ENCODE results near the gene STUB1. TPM values are rescaled to one million over a fixed set of nuclear protein-coding genes. Genes with fewer than 3 reads are reported as not detected.
"Not testable (repeated sequence)": the region's sequence is repeated elsewhere in the genome, so short reads cannot be mapped to it uniquely, and the experiment has no call there.

Gene STUB1
- total RNA-seq, 1 donor from 2014 or later = 118 TPM

GRCh38 chr16:678858-679813 is 1.1 kb upstream of the STUB1 start:
- DNase-seq (ENCODE audit: low spot score) = peak; percentile 77

- DNase-seq (ENCODE audit: low spot score) = no peak
Measured at GRCh38 chr16:680625-680945, 375 bp downstream of the STUB1 start.

GRCh38 chr16:680967-681745 is 946 bp downstream of the STUB1 start:
- no peak for DNase-seq (ENCODE audit: low spot score)

- no peak for DNase-seq (ENCODE audit: low spot score)
Measured at GRCh38 chr16:681746-682427, 1.7 kb downstream of the STUB1 start.

GRCh38 chr16:682493-683395 is 2.5 kb downstream of the STUB1 start:
- DNase-seq (ENCODE audit: low spot score) = no peak

- DNase-seq (ENCODE audit: low spot score) = no peak
Measured at GRCh38 chr16:683396-684070, 3.3 kb downstream of the STUB1 start.

- peak; percentile 96 for DNase-seq (ENCODE audit: low spot score)
Measured at GRCh38 chr16:684071-684794, 4.0 kb downstream of the STUB1 start, which contains the start of gene JMJD8. Gene JMJD8, minus strand, starts transcription at chr16:684334. Its CDS starts 15 bp downstream, at chr16:684319.

GRCh38 chr16:684961-685696 is 4.9 kb downstream of the STUB1 start:
- DNase-seq (ENCODE audit: low spot score) = no peak

GRCh38 chr16:685967-686366 is 5.8 kb downstream of the STUB1 start:
- DNase-seq (ENCODE audit: low spot score) = no peak

GRCh38 chr16:686459-687260 is 6.5 kb downstream of the STUB1 start:
- no peak for DNase-seq (ENCODE audit: low spot score)

- DNase-seq (ENCODE audit: low spot score) = no peak
Measured at GRCh38 chr16:687499-687898, 7.3 kb downstream of the STUB1 start.

- no peak for DNase-seq (ENCODE audit: low spot score)
Measured at GRCh38 chr16:689175-689897, 9.1 kb downstream of the STUB1 start.

- DNase-seq (ENCODE audit: low spot score) = not testable (repeated sequence)
Measured at GRCh38 chr16:691242-691641, 11.0 kb downstream of the STUB1 start.

- DNase-seq (ENCODE audit: low spot score) = no peak
Measured at GRCh38 chr16:692356-693108, 12.3 kb downstream of the STUB1 start.

GRCh38 chr16:693364-693763 is 13.2 kb downstream of the STUB1 start:
- DNase-seq (ENCODE audit: low spot score) = no peak

- no peak for DNase-seq (ENCODE audit: low spot score)
Measured at GRCh38 chr16:693766-694165, 13.6 kb downstream of the STUB1 start.

Data from ureter (tissue), 1 donor.